ENCODE data around the gene CDC37.

- TF ChIP-seq POU2F2 (IDR thresholded peaks at IDR 0.05; ENCODE audit: low read depth, low read length), result no peak
- no peak for TF ChIP-seq POLR2A (IDR thresholded peaks at IDR 0.05; ENCODE audit: low read depth, low read length)
- TF ChIP-seq TAF1 (IDR thresholded peaks at IDR 0.05; ENCODE audit: low read depth, low read length), result no peak
- TF ChIP-seq PAX5 (IDR thresholded peaks at IDR 0.05; ENCODE audit: insufficient read depth, low read length, severe bottlenecking), result no peak
- no peak for TF ChIP-seq SPI1 (IDR thresholded peaks at IDR 0.05; ENCODE audit: low read depth, low read length)
Measured at GRCh38 chr19:10402441-10403038, 802 bp downstream of the CDC37 start.

All from GM12891 (cell line).